Stimulated activated CD4-positive, alpha-beta T cell treated with anti-CD3 and anti-CD28 coated beads, Interleukin-4, amount 100 ng/mL, for 48 hours (primary cell): ENCODE data around the gene DAPK2.
"Not testable (repeated sequence)": the region's sequence is repeated elsewhere in the genome, so short reads cannot be mapped to it uniquely, and the experiment has no call there.

Experiments
- DNase-seq, 2 donors: peaks; one replicate each; pipeline ENCODE4 v3.0.0-alpha.2; 2020; ENCODE audit warnings: low read depth in 2 of 2

Gene DAPK2

GRCh38 chr15:63915873-63916771 is 130.2 kb downstream of the DAPK2 start:
- no peak for DNase-seq

- no peak for DNase-seq
Observed at GRCh38 chr15:63915209-63915872, 130.9 kb downstream of the DAPK2 start.

- DNase-seq, result no peak
Observed at GRCh38 chr15:63913786-63914315, 132.4 kb downstream of the DAPK2 start.

- no peak for DNase-seq
Observed at GRCh38 chr15:63913336-63913735, 132.9 kb downstream of the DAPK2 start.

- no peak for DNase-seq
Observed at GRCh38 chr15:63912061-63912615, 134.1 kb downstream of the DAPK2 start.

- DNase-seq, result no peak
Observed at GRCh38 chr15:63911160-63911559, 135.1 kb downstream of the DAPK2 start.

GRCh38 chr15:63909819-63910437 is 136.4 kb downstream of the DAPK2 start:
- DNase-seq, result no peak

GRCh38 chr15:63908991-63909390 is 137.3 kb downstream of the DAPK2 start:
- DNase-seq, result no peak

GRCh38 chr15:63908281-63908680 is 138.0 kb downstream of the DAPK2 start:
- DNase-seq, result no peak

GRCh38 chr15:63907521-63907920 is 138.8 kb downstream of the DAPK2 start:
- no peak for DNase-seq

- DNase-seq, result no peak
Observed at GRCh38 chr15:63906266-63906584, 140.1 kb downstream of the DAPK2 start.

- no peak for DNase-seq
Observed at GRCh38 chr15:63905558-63906265, 140.6 kb downstream of the DAPK2 start.

- no peak for DNase-seq
Observed at GRCh38 chr15:63905131-63905530, 141.2 kb downstream of the DAPK2 start.

GRCh38 chr15:63904042-63904441 is 142.2 kb downstream of the DAPK2 start:
- DNase-seq, result no peak

GRCh38 chr15:63902671-63903035 is 143.6 kb downstream of the DAPK2 start:
- DNase-seq, result no peak

- DNase-seq, result no peak
Observed at GRCh38 chr15:63901912-63902670, 144.2 kb downstream of the DAPK2 start.

GRCh38 chr15:63900306-63900705 is 146.0 kb downstream of the DAPK2 start:
- DNase-seq, result no peak

GRCh38 chr15:63899606-63900005 is 146.7 kb downstream of the DAPK2 start:
- not testable (repeated sequence) for DNase-seq

GRCh38 chr15:63899193-63899592 is 147.1 kb downstream of the DAPK2 start:
- DNase-seq, result no peak

GRCh38 chr15:63896336-63897115 is 149.8 kb downstream of the DAPK2 start:
- DNase-seq, result no peak
